GM12878 (cell line): ENCODE measurements around the gene FILIP1L. TPM values are rescaled to one million over a fixed set of nuclear protein-coding genes. Genes with fewer than 3 reads are reported as not detected.
A peak's percentile ranks its signal among the peaks of the same experiment; 100 is the strongest.

Source experiments
- ATAC-seq: fragments of 200-7000 bp; cut with Tn5 transposase; 3 replicates; pipeline ENCODE4 v1.9.1; 2020; ENCODE audit warnings: mild to moderate bottlenecking, moderate library complexity
- BruUV-seq: library from RNA; stranded (reverse); fragments of 400-500 nt; replicated peaks from 2 replicates; lab custom pipeline; 2021; lab: Mats Ljungman, UMichigan
- CTCF ChIA-PET: fragments of 300-600 bp; sonication (Branson Sonifier 250); formaldehyde crosslinking; extraction: SDS; loops from one replicate; lab custom pipeline; 2021; ENCODE audit warnings: inconsistent platforms; lab: Yijun Ruan, JAX
- POLR2A ChIA-PET: fragments of 350-600 bp; formaldehyde crosslinking; extraction: SDS; loops from one replicate; lab custom pipeline; 2021; ENCODE audit warnings: inconsistent platforms; lab: Charles Lee
- RAD21 ChIA-PET: fragments of 300-600 bp; sonication (Branson Sonifier 250); formaldehyde crosslinking; loops from one replicate; lab custom pipeline; 2023; ENCODE audit warnings: antibody characterized with exemption; ENCODE audit not compliant: unreplicated experiment; lab: Charles Lee
- SMC1A ChIA-PET: fragments of 300-600 bp; sonication (Branson Sonifier 250); formaldehyde crosslinking; loops from one replicate; lab custom pipeline; 2023; ENCODE audit not compliant: unreplicated experiment, uncharacterized antibody; lab: Charles Lee
- DNase-seq: peaks from one replicate; pipeline ENCODE4 v3.0.0-alpha.2; 2011; ENCODE audit warnings: low read depth, low spot score
- FAIRE-seq: peaks from 3 replicates; lab custom pipeline; 2011; peaks lifted over from hg19 to GRCh38; lab: Jason Lieb, UNC
- H2AFZ ChIP-seq: 2 replicates; pipeline ENCODE4 v1.6.0; 2011; ENCODE audit warnings: low read depth, low read length, control low read depth; ENCODE audit not compliant: control insufficient read depth
- H3K27ac ChIP-seq: 2 replicates; pipeline ENCODE4 v1.5.1; 2011; ENCODE audit warnings: control low read depth; ENCODE audit not compliant: control insufficient read depth, insufficient read depth
- H3K27me3 ChIP-seq, 2 experiments: replicated peaks in 1 of 2; 2 replicates each; pipeline versions ENCODE4 v1.6.0 to v1.6.1; 2011; ENCODE audit warnings: low read length in 1 of 2; ENCODE audit not compliant: control insufficient read depth in 2 of 2, insufficient read depth in 2 of 2
- H3K36me3 ChIP-seq, 2 experiments: 2 replicates each; pipeline ENCODE4 v1.5.1; 2011; ENCODE audit warnings: low read length in 1 of 2; ENCODE audit not compliant: control insufficient read depth in 2 of 2, insufficient read depth in 2 of 2
- H3K4me1 ChIP-seq: 2 replicates; pipeline ENCODE4 v1.6.1; 2011; ENCODE audit warnings: mild to moderate bottlenecking, low read length, moderate library complexity, mixed read lengths; ENCODE audit not compliant: control insufficient read depth, insufficient read depth
- H3K4me2 ChIP-seq: 2 replicates; pipeline ENCODE4 v1.6.0; 2011; ENCODE audit warnings: control low read depth; ENCODE audit not compliant: control insufficient read depth, insufficient read depth
- H3K4me3 ChIP-seq: fragments of 200-600 bp; sonication (generic); 2 replicates; pipeline ENCODE4 v1.5.1; 2016
- H3K79me2 ChIP-seq: 2 replicates; pipeline ENCODE4 v1.6.0; 2011; ENCODE audit warnings: low read length; ENCODE audit not compliant: control insufficient read depth, insufficient read depth
- H3K9ac ChIP-seq: 2 replicates; pipeline ENCODE4 v1.8.0; 2011; ENCODE audit warnings: low read length, control low read depth, mixed read lengths; ENCODE audit not compliant: control insufficient read depth, insufficient read depth
- H3K9me3 ChIP-seq: replicated peaks from 3 replicates; pipeline ENCODE4 v1.5.1; 2011; ENCODE audit warnings: mild to moderate bottlenecking, low read length; ENCODE audit not compliant: control insufficient read depth, insufficient read depth
- H4K20me1 ChIP-seq: 2 replicates; pipeline ENCODE4 v1.6.0; 2011; ENCODE audit not compliant: control insufficient read depth, insufficient read depth
- BHLHE40 ChIP-seq, 2 experiments: fragments of 450-650 bp in 1 of 2; IDR thresholded peaks; 2 replicates each; pipeline ENCODE4 v1.6.1; 2011 to 2017; ENCODE audit warnings: low read depth in 2 of 2, borderline replicate concordance in 1 of 2, improper control_type of control experiment in 1 of 2, low read length in 1 of 2, mild to moderate bottlenecking in 1 of 2
- BMI1 ChIP-seq: fragments of 450-650 bp; IDR thresholded peaks from 2 replicates; pipeline ENCODE4 v1.6.1; 2016; ENCODE audit warnings: mild to moderate bottlenecking, moderate library complexity, borderline replicate concordance
- CBFB ChIP-seq: IDR thresholded peaks from 2 replicates; pipeline ENCODE4 v1.6.1; 2016; ENCODE audit warnings: antibody characterized with exemption, low read depth
- CBX3 ChIP-seq: fragments of 200-600 bp; sonication (generic); IDR thresholded peaks from 2 replicates; pipeline ENCODE4 v1.6.1; 2016; ENCODE audit warnings: low read depth, borderline replicate concordance
- CHD2 ChIP-seq: IDR thresholded peaks from 2 replicates; pipeline ENCODE4 v1.6.1; 2011; ENCODE audit warnings: low read depth, low read length, improper control_type of control experiment, borderline replicate concordance
- IKZF2 ChIP-seq, 2 experiments: fragments of 450-650 bp; IDR thresholded peaks; 2 replicates each; pipeline ENCODE4 v1.6.1; 2017; ENCODE audit warnings: mild to moderate bottlenecking in 2 of 2, moderate library complexity in 2 of 2
- MTA3 ChIP-seq: IDR thresholded peaks from 2 replicates; pipeline ENCODE4 v1.6.1; 2012; ENCODE audit warnings: low read length, inconsistent platforms, borderline replicate concordance
- RAD51 ChIP-seq: fragments of 450-650 bp; IDR thresholded peaks from 2 replicates; pipeline ENCODE4 v1.6.1; 2016; ENCODE audit warnings: moderate library complexity, mild to moderate bottlenecking, inconsistent platforms
- SP1 ChIP-seq: IDR thresholded peaks from one replicate; pipeline ENCODE4 v1.6.1; 2011; ENCODE audit warnings: low read depth, low read length
- SRF ChIP-seq, 2 experiments: IDR thresholded peaks; 2 replicates each; pipeline ENCODE4 v1.6.1; 2011; ENCODE audit warnings: low read depth in 2 of 2, low read length in 2 of 2, mild to moderate bottlenecking in 1 of 2, moderate library complexity in 1 of 2
- TAF1 ChIP-seq: IDR thresholded peaks from 2 replicates; pipeline ENCODE4 v1.6.1; 2011; ENCODE audit warnings: mild to moderate bottlenecking, low read depth, low read length, borderline replicate concordance
- TCF7 ChIP-seq: IDR thresholded peaks from 2 replicates; pipeline ENCODE4 v1.6.1; 2014; ENCODE audit warnings: antibody characterized with exemption, borderline replicate concordance
- ZNF207 ChIP-seq: fragments of 450-650 bp; IDR thresholded peaks from 2 replicates; pipeline ENCODE4 v1.6.1; 2014; ENCODE audit warnings: antibody characterized with exemption, mild to moderate bottlenecking, borderline replicate concordance
- ZNF217 ChIP-seq: fragments of 450-650 bp; IDR thresholded peaks from 2 replicates; pipeline ENCODE4 v1.6.1; 2017; ENCODE audit warnings: antibody characterized with exemption, mild to moderate bottlenecking
- ZNF384 ChIP-seq: IDR thresholded peaks from 2 replicates; pipeline ENCODE4 v1.6.1; 2012; ENCODE audit warnings: low read depth, mild to moderate bottlenecking, low read length, improper control_type of control experiment, borderline replicate concordance
- WGBS: methylation state at CpG from one replicate; pipeline ENCODE4 v1.1.6; 2016; ENCODE audit warnings: low lambda C conversion rate; ENCODE audit not compliant: insufficient replicate concordance, insufficient coverage; ENCODE audit errors: missing lambda C conversion rate; 5-methylcytosine and 5-hydroxymethylcytosine counted together
- in situ Hi-C: fragments of 300-500 bp; cut with MboI; formaldehyde crosslinking; loops from 9 replicates; pipeline ENCODE4 v1.14.3; 2018; ENCODE audit warnings: mixed read lengths
- intact Hi-C: fragments of 100-400 bp; cut with micrococcal nuclease; formaldehyde crosslinking; loops from one replicate; pipeline ENCODE4 v1.14.2; 2022; ENCODE audit not compliant: unreplicated experiment
- polyA plus RNA-seq, 11 experiments: library from polyadenylated mRNA; depleted of rRNA in 4 of 11; unstranded in 6 of 11; stranded (reverse) in 5 of 11; fragments of >200 nt; fragmentation: Nextera tagmentation in 4 of 11; fragmentation: Illumina TruSeq in 1 of 11; extraction: Ambion mirVana in 4 of 11; extraction: Trizol in 1 of 11; gene quantifications; 1 replicate in 1 of 11; 2 replicates in 10 of 11; pipeline versions ENCODE4 v1.2.1 to v1.2.3, GENCODE V29; 2011 to 2016; ENCODE audit warnings: inconsistent platforms in 2 of 11, missing spikeins in 2 of 11, low read depth in 1 of 11
- total RNA-seq, 4 experiments: library from RNA; depleted of rRNA in 3 of 4; stranded (reverse); fragments of >200 nt in 3 of 4; fragmentation: Illumina TruSeq in 1 of 4; extraction: Trizol in 1 of 4; gene quantifications; 2 replicates each; pipeline versions ENCODE4 v1.2.1 to v1.2.3, GENCODE V29; 2013 to 2021
- TF ChIP-seq, protein P1 (sequence below): IDR thresholded peaks from 2 replicates; pipeline ENCODE4 v1.6.1; 2011; ENCODE audit warnings: borderline replicate concordance, low read depth, mild to moderate bottlenecking, moderate library complexity, mixed read lengths, low read length; ENCODE audit not compliant: insufficient read depth; ENCODE audit errors: extremely low read length

FILIP1L gene
- total and polyA plus RNA-seq, 10 of the 15 experiments (the other 5 are each of a cell fraction or from before 2014, with no cell fraction given), result 0.24 to 6.1 (median 3.5) TPM

DNA sequence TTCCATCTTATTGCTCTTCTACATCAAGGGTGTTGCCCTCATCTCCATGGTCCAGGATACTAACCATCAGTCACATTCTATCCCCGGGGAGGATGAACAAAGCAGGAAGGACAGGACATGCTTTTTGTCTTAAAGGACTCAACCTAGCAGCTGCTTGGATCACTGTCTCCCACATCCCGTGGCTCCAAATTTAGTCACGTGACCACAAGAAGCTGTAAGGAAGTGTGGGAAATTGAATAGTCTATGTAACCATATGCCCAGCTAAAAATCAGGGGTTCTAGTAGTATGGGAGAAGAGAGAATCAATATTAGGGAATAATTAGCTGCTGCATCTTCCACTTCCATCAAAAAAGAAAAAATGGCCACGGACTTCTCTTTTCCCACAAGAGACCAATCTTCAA is 314.9 kb downstream of the FILIP1L start:
- H3K9me3 ChIP-seq, result no peaks in the 10 kb centered on the region
- no peak overlapping the region for H3K9ac ChIP-seq
- H3K4me1 ChIP-seq, result no peaks in the 10 kb centered on the region
- SMC1A ChIA-PET, result no interaction called here
- no peak overlapping the region for H2AFZ ChIP-seq
- H3K36me3 ChIP-seq, result no peaks in the 10 kb centered on the region
- H3K79me2 ChIP-seq, result no peaks in the 10 kb centered on the region
- no peak overlapping the region for H3K27ac ChIP-seq
- CTCF ChIA-PET, result interaction anchor here (0.7 to 0.9 kb wide), 2 partner anchors 8 to 457 kb away, joined by 3 read pairs; no protein-coding TSS in a partner anchor
- TF ChIP-seq BHLHE40 (IDR thresholded peaks at IDR 0.05; ENCODE audit: borderline replicate concordance in 1 of 2, low read depth in 2 of 2, low read length in 1 of 2) (0 out of 4 replicates have a peak, but pooled peaks of 1 of the 2 experiments have one; percentile 14), RAD51 (peak; percentile 62; the same call in 1 of the 2 replicates), ZNF384 (no peak)
- FAIRE-seq (no peak), ATAC-seq (no peak), DNase-seq (no peak)
- in situ Hi-C loops (no loop called here), intact Hi-C loops (no loop called here)
- H3K27me3 ChIP-seq, result no peaks in the 10 kb centered on the region
- H4K20me1 ChIP-seq, result no peaks in the 10 kb centered on the region
- RAD21 ChIA-PET, result no interaction called here
- BruUV-seq, result no TSS peak
- no peak overlapping the region for H3K4me2 ChIP-seq
- H3K4me3 ChIP-seq, result no peak overlapping the region
- POLR2A ChIA-PET, result no interaction called here
- 36% methylated on average over 4 of the region's 4 CpGs for WGBS

- ChIA-PET RAD21 (no interaction called here), SMC1A (no interaction called here), POLR2A (no interaction called here), CTCF (no interaction called here)
- FAIRE-seq (no peak), ATAC-seq (no peak), DNase-seq (no peak)
- BruUV-seq, result no TSS peak
- no peak overlapping the region for H2AFZ ChIP-seq
- no peaks in the 10 kb centered on the region for H3K36me3 ChIP-seq
- no peaks in the 10 kb centered on the region for H3K79me2 ChIP-seq
- H4K20me1 ChIP-seq, result no peaks in the 10 kb centered on the region
- intact Hi-C loops, result no loop called here
- H3K9me3 ChIP-seq, result no peaks in the 10 kb centered on the region
- H3K4me3 ChIP-seq, result no peak overlapping the region
- no peaks in the 10 kb centered on the region for H3K27me3 ChIP-seq
- no peak overlapping the region for H3K27ac ChIP-seq
- 64% methylated on average over 15 of the region's 15 CpGs for WGBS
- in situ Hi-C loops, result no loop called here
- H3K9ac ChIP-seq, result no peak overlapping the region
- H3K4me1 ChIP-seq, result no peaks in the 10 kb centered on the region
- no peak overlapping the region for H3K4me2 ChIP-seq
- TF ChIP-seq TCF7, result no peak
- TF ChIP-seq BMI1, result no peak
- TF ChIP-seq SP1, result no peak
- TF ChIP-seq, protein P1, sequence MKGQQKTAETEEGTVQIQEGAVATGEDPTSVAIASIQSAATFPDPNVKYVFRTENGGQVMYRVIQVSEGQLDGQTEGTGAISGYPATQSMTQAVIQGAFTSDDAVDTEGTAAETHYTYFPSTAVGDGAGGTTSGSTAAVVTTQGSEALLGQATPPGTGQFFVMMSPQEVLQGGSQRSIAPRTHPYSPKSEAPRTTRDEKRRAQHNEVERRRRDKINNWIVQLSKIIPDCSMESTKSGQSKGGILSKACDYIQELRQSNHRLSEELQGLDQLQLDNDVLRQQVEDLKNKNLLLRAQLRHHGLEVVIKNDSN, result no peak
- TF ChIP-seq ZNF217, result no peak
- TF ChIP-seq TAF1, result no peak
- TF ChIP-seq CBX3, result no peak
- TF ChIP-seq MTA3, result no peak
- no peak for TF ChIP-seq ZNF207
- no peak for TF ChIP-seq CBFB
- no peak for TF ChIP-seq SRF (IDR thresholded peaks at IDR 0.05; ENCODE audit: low read depth in 2 of 2, low read length in 2 of 2)
- TF ChIP-seq IKZF2 (IDR thresholded peaks at IDR 0.05), result no peak
- no peak for TF ChIP-seq CHD2
Measured at GRCh38 chr3:99795573-99795972, 318.7 kb downstream of the FILIP1L start.
